Gastroesophageal sphincter (tissue), 4 donors: ENCODE results near the gene RIMBP2. TPM values are rescaled to one million over a fixed set of nuclear protein-coding genes. Genes with fewer than 3 reads are reported as not detected.
"Not testable (repeated sequence)": the region's sequence is repeated elsewhere in the genome, so short reads cannot be mapped to it uniquely, and the experiment has no call there.

Experiments used
- ATAC-seq: fragments of 150-250 bp; one replicate; pipeline ENCODE4 v1.9.1; 2016; ENCODE audit warnings: mild to moderate bottlenecking, moderate library complexity
- H3K27ac ChIP-seq, 4 donors: fragments of 200-600 bp; sonication (generic) in 3 of 4; 1 replicate in 3 of 4; 2 replicates in 1 of 4; pipeline ENCODE4 v1.5.1; 2016 to 2019
- H3K27me3 ChIP-seq: fragments of 200-600 bp; sonication (generic); one replicate; pipeline ENCODE4 v1.5.1; 2019
- H3K36me3 ChIP-seq, 2 donors: fragments of 200-600 bp; sonication (generic); one replicate each; pipeline ENCODE4 v1.5.1; 2019; ENCODE audit warnings: control low read depth in 1 of 2
- H3K4me1 ChIP-seq, 3 donors: fragments of 200-600 bp; sonication (generic); 1 replicate in 2 of 3; 2 replicates in 1 of 3; pipeline ENCODE4 v1.5.1; 2016 to 2019; ENCODE audit warnings: control low read depth in 2 of 3
- H3K4me3 ChIP-seq, 2 donors: fragments of 200-600 bp; sonication (generic); one replicate each; pipeline ENCODE4 v1.5.1; 2019; ENCODE audit warnings: mild to moderate bottlenecking in 1 of 2, moderate library complexity in 1 of 2
- H3K9me3 ChIP-seq, 3 donors: fragments of 200-600 bp; sonication (generic); one replicate each; pipeline ENCODE4 v1.5.1; 2017 to 2019; ENCODE audit warnings: control low read depth in 2 of 3
- EP300 ChIP-seq: sonication (generic); formaldehyde crosslinking; IDR thresholded peaks from one replicate; pipeline ENCODE4 v1.6.1; 2017; ENCODE audit warnings: antibody characterized with exemption, mild to moderate bottlenecking
- POLR2A ChIP-seq, 2 donors: fragments of 450-650 bp; IDR thresholded peaks; one replicate each; pipeline ENCODE4 v1.6.1; 2017; ENCODE audit warnings: antibody characterized with exemption in 2 of 2, mild to moderate bottlenecking in 2 of 2, moderate library complexity in 1 of 2
- POLR2AphosphoS5 ChIP-seq: sonication (generic); formaldehyde crosslinking; IDR thresholded peaks from one replicate; pipeline ENCODE4 v1.6.1; 2017; ENCODE audit warnings: antibody characterized with exemption
- WGBS, 2 donors: methylation state at CpG; one replicate each; pipeline ENCODE4 v1.1.5; 2018; ENCODE audit warnings: low coverage in 1 of 2; 5-methylcytosine and 5-hydroxymethylcytosine counted together
- total RNA-seq, 4 donors: library from RNA; depleted of rRNA; stranded (reverse); fragments of >200 nt; gene quantifications; one replicate each; pipeline ENCODE4 v1.1.0, GENCODE V29; 2016
- TF ChIP-seq, protein P1 (sequence below), 4 experiments: fragments of 200-600 bp in 2 of 4; fragments of 450-650 bp in 2 of 4; sonication (generic) in 1 of 4; IDR thresholded peaks; one replicate each; pipeline ENCODE4 v1.5.1; 2017 to 2019; ENCODE audit warnings: antibody characterized with exemption in 4 of 4, mild to moderate bottlenecking in 2 of 4, moderate library complexity in 2 of 4

Gene RIMBP2
- total RNA-seq, 4 donors from 2014 or later, result 0.42 to 1.1 (median 0.60) TPM

DNA sequence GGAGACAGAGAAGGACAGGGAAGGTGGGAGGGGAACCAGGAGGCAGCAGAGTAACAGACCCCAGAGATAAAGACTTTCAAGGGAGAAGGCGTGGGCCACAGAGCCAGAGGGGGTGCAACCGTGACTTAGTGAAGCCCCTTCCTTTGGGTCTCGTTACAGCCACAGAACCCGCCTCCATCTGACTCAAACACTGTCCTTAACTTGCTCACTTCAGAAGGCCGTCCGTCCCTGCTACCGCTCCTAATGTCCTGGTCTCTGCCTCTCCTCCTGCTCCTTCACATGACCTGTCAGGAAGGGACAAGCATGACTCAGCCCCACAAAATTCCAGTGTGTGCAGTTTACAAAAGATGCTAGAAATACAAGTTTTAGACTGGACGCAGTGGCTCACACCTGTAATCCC lies 18.0 kb downstream of the RIMBP2 start:
- Histone ChIP-seq H3K27me3 (peaks cover 5% of the 10 kb centered on the region), H3K36me3 (no peaks in the 10 kb centered on the region), H3K4me1 (no peaks in the 10 kb centered on the region), H3K9me3 (no peaks in the 10 kb centered on the region), H3K4me3 (no peak overlapping the region), H3K27ac (no peak overlapping the region)
- TF ChIP-seq, protein P1, sequence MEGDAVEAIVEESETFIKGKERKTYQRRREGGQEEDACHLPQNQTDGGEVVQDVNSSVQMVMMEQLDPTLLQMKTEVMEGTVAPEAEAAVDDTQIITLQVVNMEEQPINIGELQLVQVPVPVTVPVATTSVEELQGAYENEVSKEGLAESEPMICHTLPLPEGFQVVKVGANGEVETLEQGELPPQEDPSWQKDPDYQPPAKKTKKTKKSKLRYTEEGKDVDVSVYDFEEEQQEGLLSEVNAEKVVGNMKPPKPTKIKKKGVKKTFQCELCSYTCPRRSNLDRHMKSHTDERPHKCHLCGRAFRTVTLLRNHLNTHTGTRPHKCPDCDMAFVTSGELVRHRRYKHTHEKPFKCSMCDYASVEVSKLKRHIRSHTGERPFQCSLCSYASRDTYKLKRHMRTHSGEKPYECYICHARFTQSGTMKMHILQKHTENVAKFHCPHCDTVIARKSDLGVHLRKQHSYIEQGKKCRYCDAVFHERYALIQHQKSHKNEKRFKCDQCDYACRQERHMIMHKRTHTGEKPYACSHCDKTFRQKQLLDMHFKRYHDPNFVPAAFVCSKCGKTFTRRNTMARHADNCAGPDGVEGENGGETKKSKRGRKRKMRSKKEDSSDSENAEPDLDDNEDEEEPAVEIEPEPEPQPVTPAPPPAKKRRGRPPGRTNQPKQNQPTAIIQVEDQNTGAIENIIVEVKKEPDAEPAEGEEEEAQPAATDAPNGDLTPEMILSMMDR (IDR thresholded peaks at IDR 0.05), result no peak
- TF ChIP-seq POLR2AphosphoS5 (no peak), EP300 (no peak), POLR2A (IDR thresholded peaks at IDR 0.05) (no peak)
- ATAC-seq, result no peak
- 75 to 89% methylated on average over 4 to 8 of the region's 8 CpGs for WGBS, 2 donors

DNA sequence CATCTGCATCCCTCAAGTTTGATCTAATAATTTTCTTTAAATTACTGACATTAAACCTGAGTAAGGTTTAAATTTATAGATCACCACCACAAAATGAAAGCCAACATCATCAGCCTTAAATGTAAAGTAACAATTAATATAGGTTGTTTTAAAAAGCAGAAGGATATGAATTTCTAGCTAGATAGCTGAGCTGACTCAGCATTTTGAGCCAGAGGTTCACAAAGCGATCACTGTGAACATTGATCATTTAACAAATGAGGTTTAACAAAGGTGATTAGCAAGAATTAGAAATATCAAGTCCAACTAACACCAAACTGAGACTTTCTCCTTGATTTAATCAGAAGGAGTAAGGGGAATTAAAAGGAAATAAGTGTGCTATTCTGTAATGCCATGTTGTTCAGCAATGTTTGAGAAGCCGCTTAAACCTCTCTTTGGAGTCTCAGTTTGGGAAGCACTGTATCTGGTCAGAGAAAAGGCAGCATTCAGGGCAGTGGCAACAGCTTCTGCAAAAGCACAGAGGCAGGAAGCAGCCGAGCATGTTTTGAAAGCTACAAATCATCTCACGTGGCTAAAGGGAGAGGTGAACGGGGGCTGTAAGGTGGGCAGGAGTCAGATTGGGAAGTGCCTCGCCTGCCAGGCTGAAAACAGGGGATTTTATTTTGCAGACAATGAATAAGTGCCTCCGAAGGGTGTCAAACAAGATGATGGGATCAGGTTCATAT lies 19.6 kb downstream of the RIMBP2 start:
- 37 to 51% methylated on average over 6 to 7 of the region's 7 CpGs for WGBS, 2 donors
- Histone ChIP-seq H3K9me3 (no peaks in the 10 kb centered on the region), H3K36me3 (no peaks in the 10 kb centered on the region), H3K4me3 (no peak overlapping the region), H3K27ac (no peak overlapping the region), H3K27me3 (no peaks in the 10 kb centered on the region), H3K4me1 (no peaks in the 10 kb centered on the region)
- TF ChIP-seq POLR2A (IDR thresholded peaks at IDR 0.05) (no peak), EP300 (no peak), POLR2AphosphoS5 (no peak)
- TF ChIP-seq, protein P1 (IDR thresholded peaks at IDR 0.05), result no peak
- ATAC-seq, result no peak

DNA sequence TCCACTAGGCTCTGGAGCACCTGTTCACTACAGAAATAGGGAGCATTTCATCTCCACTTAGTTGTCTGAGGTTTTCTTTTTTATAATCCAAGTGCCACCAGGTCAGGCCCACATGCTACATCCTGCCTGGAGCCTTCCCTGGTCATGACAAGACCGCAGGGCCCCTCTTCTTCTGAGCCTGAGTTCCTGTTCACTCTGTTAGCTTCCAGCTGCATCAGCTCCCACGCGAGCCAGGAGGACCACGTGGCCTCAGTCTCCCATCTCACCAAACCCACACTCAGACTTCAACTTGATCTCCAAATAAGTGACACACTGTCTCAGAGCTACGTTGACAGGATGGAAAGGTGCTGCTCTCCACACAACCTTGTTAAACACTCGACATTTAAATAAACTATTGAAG lies 21.0 kb downstream of the RIMBP2 start:
- Histone ChIP-seq H3K4me3 (no peak overlapping the region), H3K27ac (no peak overlapping the region), H3K27me3 (peaks cover under 1% of the 10 kb centered on the region), H3K9me3 (no peaks in the 10 kb centered on the region), H3K4me1 (no peaks in the 10 kb centered on the region), H3K36me3 (no peaks in the 10 kb centered on the region)
- 36% methylated on average over 5 of the region's 6 CpGs; no CpG with 5 or more reads in 1 of the 2 donors for WGBS, 2 donors
- ATAC-seq, result no peak
- TF ChIP-seq, protein P1 (IDR thresholded peaks at IDR 0.05), result no peak
- no peak for TF ChIP-seq POLR2AphosphoS5
- no peak for TF ChIP-seq POLR2A (IDR thresholded peaks at IDR 0.05)
- TF ChIP-seq EP300, result no peak

DNA sequence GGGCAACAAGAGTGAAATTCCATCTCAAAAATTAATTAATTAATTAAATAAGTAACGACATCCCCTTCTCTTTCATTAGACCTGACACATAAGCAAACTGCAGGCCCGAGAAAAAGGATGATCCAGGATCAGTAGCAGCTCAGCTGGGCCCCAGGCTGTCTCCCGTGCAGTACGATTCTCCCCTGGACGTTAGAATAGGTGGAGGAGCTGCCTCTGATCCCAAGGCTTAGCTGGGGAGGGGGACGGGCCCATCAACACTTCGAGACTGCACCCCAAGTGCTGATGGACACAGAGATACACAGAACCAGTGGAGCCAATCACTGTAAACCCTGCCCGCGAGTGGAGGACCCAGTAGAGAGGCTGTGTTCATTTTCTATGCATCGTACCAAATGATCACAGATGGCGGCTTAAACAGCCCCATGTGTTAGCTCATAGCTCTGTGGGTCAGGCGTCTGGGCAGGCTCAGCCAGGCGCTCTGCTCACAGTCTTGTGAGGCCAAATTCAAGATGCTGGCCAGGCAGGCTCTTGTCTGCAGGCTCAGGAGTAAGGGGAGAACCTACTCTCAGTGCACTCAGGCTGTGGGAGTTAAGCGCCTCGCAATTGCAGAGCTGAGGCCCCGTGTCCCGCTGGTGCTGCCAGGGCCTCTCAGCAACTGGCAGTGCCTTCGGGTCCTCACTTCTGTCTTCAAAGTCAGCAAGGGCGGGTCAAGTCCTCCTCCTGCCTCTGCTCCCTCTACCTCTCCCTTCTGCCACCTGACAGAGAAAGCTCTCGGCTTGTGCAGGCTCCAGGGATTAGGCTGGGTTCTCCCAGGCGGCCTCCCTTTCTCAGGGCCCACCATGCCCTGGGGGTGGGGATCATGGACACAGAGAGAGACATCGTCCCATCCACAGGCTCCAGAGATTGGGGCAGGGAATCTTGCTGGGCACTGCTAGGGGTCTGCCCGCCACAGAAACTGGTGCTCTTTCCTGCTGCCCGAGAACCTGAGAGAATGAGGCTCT lies 26.4 kb downstream of the RIMBP2 start:
- Histone ChIP-seq H3K4me3 (no peak overlapping the region), H3K36me3 (no peaks in the 10 kb centered on the region), H3K27ac (no peak overlapping the region), H3K9me3 (no peaks in the 10 kb centered on the region), H3K27me3 (peaks cover 43% of the 10 kb centered on the region), H3K4me1 (no peaks in the 10 kb centered on the region)
- no peak for ATAC-seq
- 87 to 97% methylated on average over 5 to 9 of the region's 24 CpGs for WGBS, 2 donors
- TF ChIP-seq POLR2A (IDR thresholded peaks at IDR 0.05) (no peak), EP300 (no peak), POLR2AphosphoS5 (no peak)
- TF ChIP-seq, protein P1 (IDR thresholded peaks at IDR 0.05), result no peak

DNA sequence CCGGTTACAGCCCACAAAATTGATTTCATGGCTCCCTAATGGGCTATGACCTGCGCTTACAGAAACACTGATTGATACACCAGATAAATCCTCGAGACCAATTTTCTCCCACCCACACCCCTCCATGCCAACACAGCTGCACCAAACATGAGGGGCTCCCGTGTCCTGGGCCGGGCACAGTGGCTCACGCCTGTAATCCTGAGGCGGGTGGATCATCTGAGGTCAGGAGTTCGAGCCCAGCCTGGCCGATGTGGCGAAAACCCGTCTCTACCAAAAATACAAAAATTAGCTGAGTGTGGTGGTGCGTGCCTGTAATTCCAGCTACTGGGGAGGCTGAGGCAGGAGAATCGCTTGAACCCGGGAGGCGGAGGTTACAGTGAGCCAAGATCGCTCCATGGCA lies 27.1 kb downstream of the RIMBP2 start:
- not testable (repeated sequence) for H3K36me3 ChIP-seq, H3K27ac ChIP-seq, H3K4me3 ChIP-seq, H3K4me1 ChIP-seq, ATAC-seq, H3K9me3 ChIP-seq
- H3K27me3 ChIP-seq, result peaks cover 50% of the 10 kb centered on the region
- 98% methylated on average over 5 of the region's 16 CpGs; no CpG with 5 or more reads in 1 of the 2 donors for WGBS, 2 donors
